Breast epithelium (tissue), 3 donors: ENCODE results near the gene EPN2.

Experiments
- POLR2A ChIP-seq: fragments of 450-650 bp; IDR thresholded peaks from one replicate; pipeline ENCODE4 v1.6.1; 2016; ENCODE audit warnings: antibody characterized with exemption, mild to moderate bottlenecking, moderate library complexity
- POLR2AphosphoS5 ChIP-seq, 3 donors: sonication (generic); formaldehyde crosslinking; IDR thresholded peaks; one replicate each; pipeline ENCODE4 v1.6.1; 2017; ENCODE audit warnings: antibody characterized with exemption in 3 of 3
- TF ChIP-seq, protein P1 (sequence below), 3 donors: fragments of 450-650 bp; IDR thresholded peaks; one replicate each; pipeline ENCODE4 v1.5.1; 2016 to 2017; ENCODE audit warnings: antibody characterized with exemption in 3 of 3, mild to moderate bottlenecking in 3 of 3, moderate library complexity in 3 of 3

DNA sequence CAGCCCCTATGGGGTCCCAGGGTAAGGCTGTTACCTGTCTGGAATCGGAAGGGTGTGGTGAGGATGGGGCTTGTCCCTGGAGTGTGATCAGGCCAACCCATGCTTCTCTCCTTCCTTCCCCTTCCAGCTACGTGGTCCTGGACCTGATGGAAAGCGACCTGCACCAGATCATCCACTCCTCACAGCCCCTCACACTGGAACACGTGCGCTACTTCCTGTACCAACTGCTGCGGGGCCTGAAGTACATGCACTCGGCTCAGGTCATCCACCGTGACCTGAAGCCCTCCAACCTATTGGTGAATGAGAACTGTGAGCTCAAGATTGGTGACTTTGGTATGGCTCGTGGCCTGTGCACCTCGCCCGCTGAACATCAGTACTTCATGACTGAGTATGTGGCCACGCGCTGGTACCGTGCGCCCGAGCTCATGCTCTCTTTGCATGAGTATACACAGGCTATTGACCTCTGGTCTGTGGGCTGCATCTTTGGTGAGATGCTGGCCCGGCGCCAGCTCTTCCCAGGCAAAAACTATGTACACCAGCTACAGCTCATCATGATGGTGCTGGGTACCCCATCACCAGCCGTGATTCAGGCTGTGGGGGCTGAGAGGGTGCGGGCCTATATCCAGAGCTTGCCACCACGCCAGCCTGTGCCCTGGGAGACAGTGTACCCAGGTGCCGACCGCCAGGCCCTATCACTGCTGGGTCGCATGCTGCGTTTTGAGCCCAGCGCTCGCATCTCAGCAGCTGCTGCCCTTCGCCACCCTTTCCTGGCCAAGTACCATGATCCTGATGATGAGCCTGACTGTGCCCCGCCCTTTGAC, 143.5 kb downstream of the EPN2 start:
- TF ChIP-seq POLR2AphosphoS5 (IDR thresholded peaks at IDR 0.05) (no peak), POLR2A (no peak)
- TF ChIP-seq, protein P1, sequence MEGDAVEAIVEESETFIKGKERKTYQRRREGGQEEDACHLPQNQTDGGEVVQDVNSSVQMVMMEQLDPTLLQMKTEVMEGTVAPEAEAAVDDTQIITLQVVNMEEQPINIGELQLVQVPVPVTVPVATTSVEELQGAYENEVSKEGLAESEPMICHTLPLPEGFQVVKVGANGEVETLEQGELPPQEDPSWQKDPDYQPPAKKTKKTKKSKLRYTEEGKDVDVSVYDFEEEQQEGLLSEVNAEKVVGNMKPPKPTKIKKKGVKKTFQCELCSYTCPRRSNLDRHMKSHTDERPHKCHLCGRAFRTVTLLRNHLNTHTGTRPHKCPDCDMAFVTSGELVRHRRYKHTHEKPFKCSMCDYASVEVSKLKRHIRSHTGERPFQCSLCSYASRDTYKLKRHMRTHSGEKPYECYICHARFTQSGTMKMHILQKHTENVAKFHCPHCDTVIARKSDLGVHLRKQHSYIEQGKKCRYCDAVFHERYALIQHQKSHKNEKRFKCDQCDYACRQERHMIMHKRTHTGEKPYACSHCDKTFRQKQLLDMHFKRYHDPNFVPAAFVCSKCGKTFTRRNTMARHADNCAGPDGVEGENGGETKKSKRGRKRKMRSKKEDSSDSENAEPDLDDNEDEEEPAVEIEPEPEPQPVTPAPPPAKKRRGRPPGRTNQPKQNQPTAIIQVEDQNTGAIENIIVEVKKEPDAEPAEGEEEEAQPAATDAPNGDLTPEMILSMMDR (IDR thresholded peaks at IDR 0.05): no peak
